ENCODE data around the gene PDE5A.

- TF ChIP-seq CTCF (IDR thresholded peaks at IDR 0.05) (no peak), POLR2A (IDR thresholded peaks at IDR 0.05) (no peak)
Observed at GRCh38 chr4:119537586-119537985, 91.0 kb downstream of the PDE5A start.
